EH (cell line): ENCODE results near the gene BTBD8.

ENCODE experiments used
- DNase-seq: peaks from one replicate; pipeline ENCODE4 v3.0.0-alpha.2; 2015; ENCODE audit warnings: low read depth

The BTBD8 gene

DNA sequence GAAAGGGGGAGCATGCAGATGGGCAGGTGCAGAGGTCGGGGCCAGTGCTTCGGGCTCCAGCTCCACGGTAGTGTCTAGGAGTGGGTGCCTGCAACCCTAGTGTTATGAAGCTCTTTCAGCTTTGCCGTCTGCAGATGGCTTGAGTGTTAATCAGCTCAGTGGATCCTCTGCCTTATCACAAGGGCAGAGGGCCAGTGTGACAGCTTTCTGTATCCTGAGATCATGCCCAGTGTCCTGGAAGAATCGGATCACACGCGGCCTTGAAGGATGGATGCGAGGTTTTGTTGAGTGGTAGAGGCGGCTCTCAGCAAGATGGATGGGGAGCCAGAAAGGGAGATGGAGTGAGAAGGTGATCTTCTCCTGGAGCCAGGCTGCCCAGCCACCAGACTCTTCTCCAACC is 112.1 kb downstream of the BTBD8 start:
- DNase-seq = no peak

DNA sequence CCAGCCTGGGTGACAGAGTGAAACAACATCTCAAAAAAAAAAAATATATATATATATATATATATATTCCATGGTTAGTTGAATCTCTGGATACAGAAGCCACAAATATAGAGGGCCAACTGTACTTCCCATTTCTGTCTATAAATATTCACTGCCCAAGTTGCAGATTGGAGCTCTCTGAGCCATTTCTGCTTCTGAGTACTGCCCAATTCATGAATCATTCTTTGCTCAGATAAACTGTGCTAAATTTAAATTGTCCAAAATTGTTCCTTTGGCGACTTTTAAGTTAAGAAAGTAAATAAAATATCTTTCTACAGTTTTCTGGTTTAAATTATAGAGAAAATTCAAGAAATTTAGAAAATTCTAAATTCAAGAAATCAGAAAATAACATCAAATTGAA is 114.4 kb downstream of the BTBD8 start:
- DNase-seq = peak; percentile 8

DNA sequence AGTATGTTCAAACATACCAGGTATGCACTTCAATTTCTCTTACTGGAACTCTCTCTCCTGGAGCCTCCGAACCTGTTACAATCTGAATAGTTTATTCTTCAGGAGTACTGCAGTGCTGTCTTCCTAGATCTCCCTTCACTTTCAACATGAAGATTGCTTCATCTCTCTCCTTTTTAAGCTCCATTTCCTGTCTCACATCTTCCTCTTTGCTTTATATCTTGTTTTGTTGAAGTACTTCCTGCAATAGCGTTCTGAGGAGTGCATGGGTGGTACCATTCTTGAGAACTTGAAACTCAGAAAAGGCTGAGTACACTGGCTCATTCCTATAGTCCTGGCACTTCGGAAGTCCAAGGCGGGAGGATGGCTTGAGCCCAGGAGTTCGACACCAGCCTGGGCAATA is 121.8 kb downstream of the BTBD8 start:
- DNase-seq = no peak

DNA sequence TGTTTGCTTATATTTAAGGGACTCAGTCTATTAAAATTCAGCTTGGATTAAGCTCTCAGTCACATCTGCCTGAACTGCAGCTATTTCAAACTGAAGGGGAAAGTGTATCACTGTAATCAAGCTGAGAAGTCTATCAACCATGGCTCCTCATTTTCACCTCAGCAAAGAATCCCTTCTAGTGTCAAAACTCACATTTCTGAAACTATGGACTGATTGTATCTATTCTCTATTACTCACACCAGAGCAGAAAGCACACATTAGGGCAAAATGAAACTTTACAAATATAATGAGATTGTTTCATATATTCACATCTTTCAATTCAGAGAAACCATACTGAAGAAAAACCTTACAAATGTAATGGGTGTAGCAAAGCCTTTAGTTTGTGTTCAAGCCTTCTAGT is 123.0 kb downstream of the BTBD8 start:
- DNase-seq = no peak

DNA sequence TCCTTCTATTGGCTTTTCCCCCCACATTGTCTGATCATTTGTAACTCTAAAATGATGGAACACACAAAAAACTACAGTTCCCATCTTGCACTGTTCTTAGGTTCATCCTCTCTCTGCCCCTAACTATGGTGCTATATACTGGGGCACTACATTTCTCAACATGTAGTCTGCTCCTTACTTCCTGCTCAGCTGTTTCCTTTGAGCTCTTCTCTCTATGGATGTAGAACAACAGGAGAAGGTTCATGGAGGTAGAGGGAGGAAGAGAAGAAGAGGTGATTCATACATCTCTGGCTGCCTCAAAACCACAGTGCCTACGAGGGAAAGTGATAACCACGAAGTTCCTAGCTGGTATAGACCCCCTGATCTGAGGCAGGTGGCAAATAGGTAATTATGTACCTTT is 130.6 kb downstream of the BTBD8 start:
- peak; percentile 5 for DNase-seq

DNA sequence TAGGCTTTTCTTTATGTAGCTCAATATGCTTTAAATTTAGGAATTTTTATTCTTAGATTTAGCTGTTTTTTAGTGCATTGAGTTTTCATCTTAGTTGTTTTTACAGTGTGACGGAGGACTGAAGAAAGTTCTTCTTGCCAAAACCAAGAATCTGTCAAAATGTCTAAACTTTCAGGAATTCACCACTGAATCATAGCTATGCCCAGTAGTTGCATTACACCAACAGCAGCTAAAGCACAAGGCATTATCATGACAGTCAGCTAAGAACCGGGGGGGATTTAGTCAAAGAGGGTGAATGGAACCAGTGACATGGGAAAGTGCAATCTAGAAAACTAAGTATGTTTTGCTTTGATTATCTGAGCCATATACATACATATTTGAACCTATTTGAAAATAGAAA is 131.0 kb downstream of the BTBD8 start:
- peak; percentile 59 for DNase-seq

DNA sequence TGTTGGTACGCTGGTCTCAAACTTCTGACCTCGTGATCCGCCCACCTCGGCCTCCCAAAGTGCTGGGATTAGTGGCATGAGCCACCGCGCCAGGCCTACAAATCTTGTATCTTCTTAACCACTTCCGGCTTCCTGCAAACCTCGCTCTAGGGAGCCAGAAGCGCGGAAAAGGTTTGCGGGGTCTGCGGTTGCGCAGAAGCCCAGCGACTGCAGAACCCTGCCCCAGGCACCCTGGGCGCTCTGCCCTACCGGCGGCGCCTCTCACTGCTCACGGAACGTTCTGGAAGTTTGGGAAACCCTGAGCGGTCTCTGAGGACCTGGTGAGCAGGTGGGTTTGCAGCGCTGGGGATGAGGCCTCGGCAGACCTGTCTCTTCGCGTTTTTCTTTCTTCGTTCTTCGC is 137.6 kb downstream of the BTBD8 start, which contains the start of gene C1orf146:
TSS of gene C1orf146 (plus strand) at position 195 of the 400 bp plus-strand sequence. CDS start 13,506 bp downstream, outside the sequence.
- no peak for DNase-seq

DNA sequence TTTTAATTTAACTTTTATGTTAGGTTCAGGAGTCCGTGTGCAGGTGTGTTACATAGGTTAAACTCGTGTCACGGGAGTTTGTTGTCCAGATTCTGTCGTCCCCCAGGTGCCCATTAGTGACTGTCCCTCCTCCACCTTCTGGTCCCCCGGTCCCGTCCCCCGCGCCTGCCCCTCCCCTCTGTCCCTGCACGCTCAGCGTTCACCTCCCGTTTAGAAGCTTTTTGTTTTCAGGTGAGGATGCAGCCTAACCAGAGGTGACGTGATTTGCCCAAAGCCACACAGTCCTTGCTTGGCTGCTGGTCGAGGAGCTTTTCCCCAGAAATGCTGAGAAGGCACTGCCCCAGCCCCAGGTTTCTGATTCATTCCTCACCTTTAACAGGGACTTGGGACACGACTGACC is 138.4 kb downstream of the BTBD8 start:
- DNase-seq = no peak

DNA sequence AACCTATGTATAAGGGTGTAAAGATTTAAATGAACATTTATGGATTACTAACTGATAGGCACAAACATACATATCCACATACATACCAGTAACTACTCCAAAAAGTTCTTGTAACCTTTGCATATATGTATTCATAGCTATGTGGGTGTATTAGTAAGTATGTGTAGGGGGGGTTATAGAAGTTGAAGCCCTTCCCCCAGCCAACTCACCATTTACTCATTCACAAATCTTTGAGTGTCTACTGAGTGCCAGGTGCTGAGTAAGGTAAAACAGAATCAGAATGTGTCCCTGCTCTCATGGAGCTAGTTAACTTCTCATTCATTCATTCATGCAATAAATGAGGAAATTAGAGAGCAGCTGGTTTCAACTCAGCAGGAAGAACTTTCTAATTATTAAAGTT is 138.9 kb downstream of the BTBD8 start:
- DNase-seq = no peak

DNA sequence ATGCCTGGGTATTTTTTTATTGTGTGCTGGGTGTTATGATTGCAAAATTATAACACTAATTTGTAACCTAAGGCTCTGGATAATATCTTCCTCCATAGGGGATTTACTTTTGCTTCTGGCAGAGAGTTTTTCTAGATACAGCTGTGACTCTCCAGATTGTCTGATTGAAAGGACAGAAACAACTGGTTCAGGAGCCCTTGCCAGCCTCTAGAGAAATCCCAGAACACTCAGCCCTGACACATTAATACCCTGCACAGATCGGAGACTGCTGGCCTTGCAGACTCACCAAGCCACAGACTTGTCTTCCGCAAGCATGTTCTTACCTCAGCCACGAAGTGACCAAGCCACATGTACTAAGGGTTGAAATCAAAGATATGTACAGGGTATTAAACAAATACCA is 148.3 kb downstream of the BTBD8 start:
- DNase-seq = no peak

DNA sequence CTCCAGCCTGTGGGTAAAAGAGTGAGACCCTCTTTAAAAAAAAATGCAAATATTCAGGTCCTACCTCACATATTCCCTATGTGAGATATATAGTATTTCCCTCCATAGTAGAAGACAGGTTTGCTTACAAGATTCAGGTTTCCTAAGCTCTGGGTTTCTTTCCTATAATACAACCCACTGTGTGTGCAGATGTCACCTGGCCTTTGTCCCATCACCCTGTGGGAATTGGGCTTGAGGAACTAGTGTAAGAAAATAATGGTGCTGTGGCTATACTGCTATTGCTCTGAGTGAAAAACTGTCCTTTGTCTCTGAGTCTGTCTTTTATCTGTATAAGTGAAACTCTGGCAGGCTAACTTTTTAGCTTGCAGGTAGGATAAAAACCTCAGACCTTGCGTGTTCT is 150.6 kb downstream of the BTBD8 start:
- DNase-seq = no peak
